ENCODE results near the gene FOXO3B.
"Not testable (repeated sequence)": the region's sequence is repeated elsewhere in the genome, so short reads cannot be mapped to it uniquely, and the experiment has no call there.

FOXO3B gene

GRCh38 chr17:18644291-18644690 is 37.8 kb downstream of the FOXO3B start, which contains the start of gene TBC1D28:
Gene TBC1D28, minus strand, starts transcription at chr17:18644391. Its CDS starts 3,039 bp downstream, at chr17:18641352.
- DNase-seq = not testable (repeated sequence)

- DNase-seq = not testable (repeated sequence)
Observed at GRCh38 chr17:18643124-18643523, 39.0 kb downstream of the FOXO3B start.

- DNase-seq = not testable (repeated sequence)
Observed at GRCh38 chr17:18638357-18638756, 43.8 kb downstream of the FOXO3B start.

GRCh38 chr17:18636237-18636636 is 45.9 kb downstream of the FOXO3B start:
- not testable (repeated sequence) for DNase-seq

- not testable (repeated sequence) for DNase-seq
Observed at GRCh38 chr17:18635773-18636172, 46.3 kb downstream of the FOXO3B start.

- not testable (repeated sequence) for DNase-seq
Observed at GRCh38 chr17:18634550-18635263, 47.4 kb downstream of the FOXO3B start.
